ENCODE results near the gene TOMM20L.

TOMM20L gene

GRCh38 chr14:58395812-58396788, at the start of gene TOMM20L (continued):
- TF ChIP-seq ZBTB44 (tag by site-specific recombination; IDR thresholded peaks at IDR 0.05) (no peak), PBX3 (CRISPR knock-in tag; IDR thresholded peaks at IDR 0.05) (peak; percentile 70; the same call in 1 of the 2 replicates), REST (tag by site-specific recombination; IDR thresholded peaks at IDR 0.05) (no peak), ZNF791 (tag by site-specific recombination; IDR thresholded peaks at IDR 0.05) (no peak), ZSCAN30 (tag by site-specific recombination; IDR thresholded peaks at IDR 0.05) (peak; percentile 54; the same call in 1 of the 2 replicates), ZNF660 (tag by site-specific recombination; IDR thresholded peaks at IDR 0.05) (peak; percentile 81; the same call in 1 of the 2 replicates), KLF10 (tag by site-specific recombination; IDR thresholded peaks at IDR 0.05) (peak; percentile 43; the same call in 1 of the 2 replicates), ZBTB26 (tag by site-specific recombination; optimal IDR thresholded peaks at IDR 0.05) (peak; percentile 30), PRDM10 (tag by site-specific recombination; IDR thresholded peaks at IDR 0.05) (no peak), ZNF561 (tag by site-specific recombination; IDR thresholded peaks at IDR 0.05; ENCODE audit: borderline replicate concordance) (peak; percentile 71; the same call in 1 of the 2 replicates), ZFP37 (tag by site-specific recombination; IDR thresholded peaks at IDR 0.05) (no peak), SCRT2 (tag by site-specific recombination; IDR thresholded peaks at IDR 0.05) (no peak), YY1 (tag by site-specific recombination; IDR thresholded peaks at IDR 0.05) (no peak), ZNF639 (tag by site-specific recombination; IDR thresholded peaks at IDR 0.05) (no peak), ZBTB20 (tag by site-specific recombination; IDR thresholded peaks at IDR 0.05) (peak; percentile 34; the same call in 1 of the 2 replicates), ZNF354C (tag by site-specific recombination; IDR thresholded peaks at IDR 0.05; ENCODE audit: borderline replicate concordance, low read depth) (no peak), ZNF366 (tag by site-specific recombination; conservative IDR thresholded peaks at IDR 0.05) (0 out of 2 replicates have a peak, but pooled peaks have one; percentile 10), ZSCAN5A (tag by site-specific recombination; IDR thresholded peaks at IDR 0.05) (no peak), ZBTB17 (tag by site-specific recombination; IDR thresholded peaks at IDR 0.05) (no peak), ZNF140 (tag by site-specific recombination; IDR thresholded peaks at IDR 0.05) (no peak), ZNF629 (tag by site-specific recombination; IDR thresholded peaks at IDR 0.05) (no peak), GLI2 (tag by site-specific recombination; IDR thresholded peaks at IDR 0.05; ENCODE audit: borderline replicate concordance, low read depth) (no peak), ZNF670 (tag by site-specific recombination; IDR thresholded peaks at IDR 0.05; ENCODE audit: low read depth) (no peak), ZNF433 (tag by site-specific recombination; IDR thresholded peaks at IDR 0.05; ENCODE audit: low read depth) (no peak)
